ENCODE measurements around the gene GPD1L.
"Not testable (repeated sequence)": the region's sequence is repeated elsewhere in the genome, so short reads cannot be mapped to it uniquely, and the experiment has no call there.

GPD1L gene

DNA sequence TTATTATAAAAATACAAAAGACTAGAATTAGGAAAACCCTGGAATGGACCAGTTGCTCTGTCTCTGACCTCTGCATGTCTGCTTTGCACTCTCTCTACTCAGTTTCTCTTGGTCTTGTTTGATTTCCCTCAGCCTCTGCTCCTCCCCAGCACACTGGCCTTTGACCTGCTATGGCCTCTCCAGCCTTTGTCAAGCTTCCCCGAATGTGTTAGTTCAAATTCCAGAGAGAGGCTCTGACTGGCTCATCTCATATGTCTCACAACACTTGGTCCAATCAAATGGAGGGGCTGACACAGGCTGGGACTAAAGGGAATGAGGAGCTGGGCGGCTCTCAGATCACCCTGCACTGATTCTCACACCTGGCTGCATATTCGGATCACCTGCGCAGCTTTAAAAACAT is 79.7 kb downstream of the GPD1L start:
- no peak for DNase-seq

DNA sequence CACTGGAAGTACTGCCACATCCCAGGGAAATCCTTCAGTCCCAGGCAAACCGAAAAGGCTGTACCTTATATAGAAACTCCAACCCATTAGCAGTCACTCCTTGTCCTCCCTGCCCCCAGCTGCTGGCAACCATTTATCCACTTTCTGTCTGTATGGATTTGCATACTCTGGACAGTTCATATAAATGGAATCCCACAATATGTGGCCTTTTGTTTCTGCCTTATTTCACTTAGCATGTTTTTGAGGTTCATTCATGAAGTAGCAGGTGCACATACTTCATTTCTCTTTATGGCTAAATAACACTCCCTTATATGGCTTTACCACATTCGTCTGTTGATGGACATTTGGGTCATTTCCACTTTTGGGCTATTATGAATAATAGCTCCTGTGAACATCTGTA is 80.5 kb downstream of the GPD1L start:
- no peak for DNase-seq

DNA sequence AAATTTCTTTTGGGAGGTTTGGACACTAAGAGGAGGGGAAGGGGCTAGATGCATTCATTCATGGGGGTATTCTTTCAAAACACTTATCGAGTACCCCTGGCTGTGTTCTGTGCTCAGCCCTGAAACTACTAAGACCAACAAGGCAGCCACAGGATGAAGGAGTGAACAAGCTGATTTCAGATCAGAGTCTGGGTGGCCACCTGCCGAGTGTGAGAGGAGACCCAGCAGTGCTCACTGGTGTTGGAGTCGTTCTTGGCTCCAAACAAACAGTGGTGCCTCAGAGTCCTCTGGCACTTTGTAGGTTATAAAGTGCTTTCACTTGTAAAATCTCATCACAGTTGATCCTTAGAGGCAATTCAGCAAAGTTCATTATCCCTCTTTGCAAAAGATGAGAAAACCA is 83.3 kb downstream of the GPD1L start:
- no peak for DNase-seq

DNA sequence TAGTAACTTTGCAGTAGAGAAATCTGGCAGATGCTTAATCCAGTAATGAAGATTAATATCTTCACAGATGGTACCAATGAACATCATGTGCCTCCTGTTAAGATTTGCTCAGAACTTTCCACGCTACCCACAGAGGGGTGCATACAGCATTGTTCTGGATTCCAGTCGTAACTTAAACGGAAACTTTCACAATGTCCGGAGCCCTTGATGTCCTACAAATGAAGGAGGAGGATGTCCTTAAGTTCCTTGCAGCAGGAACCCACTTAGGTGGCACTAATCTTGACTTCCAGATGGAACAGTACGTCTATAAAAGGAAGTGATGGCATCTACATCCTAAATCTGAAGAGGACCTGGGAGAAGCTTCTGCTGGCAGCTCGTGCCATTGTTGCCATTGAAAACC is 84.1 kb downstream of the GPD1L start:
- DNase-seq: not testable (repeated sequence)

DNA sequence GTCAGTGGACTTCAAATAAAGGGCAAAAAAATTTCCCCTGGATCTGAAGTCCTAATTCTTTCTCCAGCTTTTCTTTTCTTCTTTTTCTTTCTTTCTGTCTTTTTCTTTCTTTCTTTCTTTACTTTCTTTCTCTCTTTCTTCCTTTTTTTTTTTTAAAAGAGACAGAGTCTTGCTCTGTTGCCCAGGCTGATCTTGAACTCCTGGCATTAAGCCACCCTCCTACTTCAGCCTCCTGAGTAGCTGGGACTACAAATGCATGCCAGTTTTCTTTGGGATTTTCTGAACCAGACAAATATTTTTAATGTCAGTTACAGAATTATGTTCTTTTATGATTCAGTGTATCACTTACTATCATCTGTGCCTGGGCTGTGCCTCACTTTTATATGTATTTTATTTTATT is 86.7 kb downstream of the GPD1L start:
- no peak for DNase-seq

DNA sequence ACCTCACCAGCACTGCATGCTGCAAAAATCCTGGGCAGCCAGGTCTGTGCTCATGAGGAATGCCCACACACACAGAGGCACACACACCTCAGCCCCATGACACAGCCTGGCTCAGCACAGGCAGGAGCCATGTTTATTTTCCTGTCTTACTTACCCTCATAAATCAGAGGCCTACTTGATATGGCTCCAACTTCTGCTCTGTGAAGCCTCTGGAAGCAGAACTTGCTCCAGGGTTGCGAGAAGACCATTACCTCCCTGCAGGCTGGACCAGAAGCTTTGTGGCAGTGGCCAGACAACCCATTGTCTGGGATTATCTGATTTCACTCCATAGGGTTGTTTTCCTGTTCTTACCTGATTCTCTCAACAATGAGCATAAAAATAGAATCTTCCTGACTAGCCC is 88.2 kb downstream of the GPD1L start:
- no peak for DNase-seq

DNA sequence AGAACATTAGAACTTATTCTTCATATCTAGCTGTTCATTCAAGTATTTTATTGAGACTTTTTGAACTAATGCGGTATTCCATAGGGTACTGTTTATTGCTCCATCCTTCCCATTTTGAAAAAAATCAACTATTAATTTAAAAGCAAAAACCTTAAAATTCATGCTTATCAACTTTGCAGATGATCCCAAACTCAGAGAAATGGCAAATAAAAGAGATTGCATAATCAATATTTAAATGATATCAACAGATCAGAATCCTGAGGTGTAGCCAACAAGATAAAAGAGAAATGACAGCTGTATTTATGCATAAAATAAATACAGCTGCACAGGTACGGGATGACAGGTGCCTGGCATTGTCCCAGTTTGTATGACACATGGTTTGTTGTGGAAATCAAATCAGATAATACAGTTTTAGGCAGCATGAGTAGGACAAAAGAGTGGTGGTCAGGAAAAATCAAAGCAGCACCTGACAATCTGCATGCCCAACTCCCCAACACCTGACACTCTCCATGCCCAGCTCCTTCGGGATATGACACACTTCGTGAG is 89.6 kb downstream of the GPD1L start:
- no peak for DNase-seq

DNA sequence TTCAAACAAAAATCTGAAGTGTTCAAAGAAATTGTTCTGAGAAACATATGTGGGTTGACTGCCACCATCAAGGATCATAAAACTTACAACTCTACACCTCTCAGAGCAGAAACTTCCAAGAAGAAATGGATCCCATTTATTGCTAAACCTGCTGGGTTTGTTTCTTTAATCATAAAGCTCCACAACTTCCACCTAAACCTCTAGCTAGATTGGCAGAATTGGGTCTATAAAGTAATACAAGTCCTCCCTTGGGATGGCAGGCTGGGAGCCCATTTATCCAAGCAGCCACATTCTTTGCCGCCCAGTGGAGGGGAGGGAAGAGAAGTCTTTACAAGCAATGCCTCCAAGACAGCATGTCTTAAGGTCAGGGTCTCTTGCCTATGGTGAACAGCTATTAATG is 91.6 kb downstream of the GPD1L start:
- no peak for DNase-seq

DNA sequence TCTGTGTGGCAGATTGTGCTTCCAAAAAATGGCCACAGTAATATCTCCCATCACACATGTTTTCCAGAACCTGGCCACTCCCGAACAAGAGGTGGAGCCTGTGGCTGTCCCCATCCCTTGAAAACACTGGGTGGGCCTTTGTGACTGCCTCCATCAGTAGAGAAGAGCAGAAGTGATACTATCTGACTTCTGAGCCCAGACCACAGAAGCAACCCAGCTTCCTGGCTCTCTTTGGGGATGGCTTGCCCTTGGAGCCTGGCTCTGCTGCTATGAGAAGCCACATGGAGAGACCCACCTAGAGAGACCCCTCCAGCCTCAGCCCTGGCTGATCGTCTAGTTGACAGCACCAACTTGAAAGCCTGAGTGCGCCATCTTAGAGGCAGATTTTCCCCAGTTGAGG is 92.3 kb downstream of the GPD1L start:
- no peak for DNase-seq

DNA sequence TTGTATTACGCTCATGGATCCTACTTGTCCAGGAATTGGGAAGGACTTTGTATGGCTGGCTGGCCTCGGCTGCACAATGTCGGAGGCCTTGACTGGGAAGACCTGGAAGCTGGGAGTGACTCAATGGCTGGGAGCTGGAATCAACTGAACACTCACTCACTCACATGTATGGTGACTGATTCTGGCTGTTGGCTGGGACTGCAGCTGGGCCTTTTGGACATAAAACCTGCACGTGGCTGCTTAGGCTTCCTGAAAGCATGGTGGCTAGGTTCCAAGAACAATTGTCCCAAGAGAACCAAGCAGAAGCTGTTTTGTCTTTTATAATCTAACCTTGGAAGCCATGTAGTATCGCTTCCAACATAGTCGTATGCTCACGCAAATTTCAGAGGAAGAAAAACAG is 94.1 kb downstream of the GPD1L start:
- no peak for DNase-seq

DNA sequence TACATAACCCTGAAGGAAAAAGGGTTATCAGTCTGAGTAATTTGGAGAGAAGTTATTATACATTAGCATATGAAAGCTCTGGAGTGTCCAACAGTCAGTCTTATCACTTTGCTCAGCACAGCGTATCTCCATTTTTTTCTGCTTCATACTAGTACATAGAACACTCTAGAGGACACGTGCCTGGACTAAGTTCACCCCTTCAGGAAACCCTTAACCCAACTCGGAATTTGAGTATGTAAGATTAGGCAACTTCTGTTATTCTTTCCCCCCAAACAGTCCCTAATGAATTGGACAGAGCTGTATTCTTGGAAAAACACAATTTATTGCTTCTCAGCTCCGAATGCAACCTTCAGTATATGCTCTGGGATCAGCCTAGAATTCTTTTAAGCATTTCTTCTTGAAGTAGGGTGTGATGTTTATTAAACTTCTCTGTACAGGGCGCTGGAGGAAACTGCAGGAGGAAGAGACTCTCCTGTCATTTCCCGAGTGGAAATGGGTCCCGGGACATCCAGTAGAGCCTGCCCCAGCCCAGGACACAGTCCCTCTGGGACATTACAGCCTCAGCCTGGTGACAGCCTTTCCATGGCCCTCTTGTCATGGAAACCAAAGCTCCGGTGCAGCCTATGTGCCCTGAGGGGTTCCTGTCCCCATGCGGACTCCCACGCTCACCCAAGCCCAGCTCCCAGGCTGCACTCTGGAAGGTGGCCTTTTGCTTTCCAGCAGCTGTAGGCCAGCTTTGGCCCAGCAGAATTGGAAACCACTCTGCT is 94.8 kb downstream of the GPD1L start:
- no peak for DNase-seq

DNA sequence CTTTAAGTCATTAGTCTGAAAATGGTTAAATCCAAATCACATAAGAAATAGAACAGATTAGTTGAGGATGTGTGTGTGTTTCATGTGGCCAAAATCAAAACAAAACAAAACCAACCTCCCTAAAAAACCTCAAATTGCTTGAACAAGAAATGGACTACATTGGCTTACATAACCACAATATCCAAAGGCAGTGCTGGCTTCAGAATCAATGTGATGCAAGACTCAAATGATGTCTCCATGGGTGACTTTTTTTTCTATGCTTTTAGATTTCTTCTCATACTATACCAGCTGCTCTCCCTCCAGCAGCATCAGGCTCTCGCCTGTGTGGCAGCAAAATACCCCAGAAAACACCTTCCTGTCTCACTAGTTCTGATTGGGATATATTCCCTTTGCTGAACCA is 96.1 kb downstream of the GPD1L start:
- DNase-seq: no peak

DNA sequence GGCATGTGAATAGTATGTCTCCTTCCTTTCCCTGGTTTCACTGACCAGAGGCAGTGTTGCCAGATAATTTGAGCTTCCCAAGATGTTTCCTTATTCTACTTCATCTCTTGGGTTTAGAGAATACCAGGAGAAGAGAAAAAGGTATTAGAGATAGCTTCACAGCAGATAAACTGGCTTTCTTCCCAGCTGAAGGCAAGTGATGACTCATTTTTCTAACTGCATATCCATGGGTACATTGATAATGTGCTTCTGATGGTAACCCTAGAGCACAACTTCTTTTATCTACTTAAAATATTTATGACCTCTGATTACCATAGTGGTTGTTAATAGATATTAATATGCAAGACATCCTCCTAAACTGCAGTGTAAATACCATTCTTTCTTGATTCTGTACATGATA is 97.4 kb downstream of the GPD1L start:
- no peak for DNase-seq

DNA sequence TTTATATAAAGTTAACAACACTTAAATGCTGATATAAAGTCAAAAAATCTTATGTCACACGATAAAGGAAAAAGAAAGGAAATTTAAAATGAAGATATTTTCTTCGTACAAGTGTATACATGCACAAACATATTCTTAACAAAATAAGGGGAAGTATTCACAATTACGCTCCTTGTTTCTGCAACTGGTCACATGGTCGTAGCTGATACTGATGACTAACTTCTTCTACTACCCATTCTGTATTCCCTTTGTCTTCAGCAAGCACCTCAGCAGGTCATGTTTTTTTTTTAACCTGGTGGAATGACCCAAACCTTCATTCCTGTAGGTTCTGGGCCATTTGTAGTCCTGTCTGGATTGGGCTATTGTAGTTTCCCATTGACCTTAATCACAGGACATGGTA is 102.0 kb downstream of the GPD1L start:
- peak; percentile 36 to 62 (median 54) for DNase-seq

DNA sequence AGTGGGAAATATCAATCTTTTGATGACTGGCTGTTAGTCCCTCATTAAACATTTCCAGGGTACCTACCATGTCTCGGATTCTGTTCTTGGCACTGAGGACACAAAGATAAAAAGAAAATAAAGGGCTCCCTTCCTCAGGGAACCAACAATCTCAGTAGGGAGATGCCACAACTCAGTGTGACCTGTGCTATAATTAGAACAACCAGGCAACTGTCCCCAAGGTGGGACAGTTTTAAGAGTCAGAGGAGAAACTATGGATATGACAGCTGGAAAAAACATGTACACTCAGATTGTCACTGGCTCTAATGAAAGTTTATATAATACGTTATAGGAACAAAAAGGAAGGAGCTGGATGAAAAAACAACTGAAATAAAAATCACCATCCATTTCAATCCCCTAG is 108.8 kb downstream of the GPD1L start:
- DNase-seq: no peak

DNA sequence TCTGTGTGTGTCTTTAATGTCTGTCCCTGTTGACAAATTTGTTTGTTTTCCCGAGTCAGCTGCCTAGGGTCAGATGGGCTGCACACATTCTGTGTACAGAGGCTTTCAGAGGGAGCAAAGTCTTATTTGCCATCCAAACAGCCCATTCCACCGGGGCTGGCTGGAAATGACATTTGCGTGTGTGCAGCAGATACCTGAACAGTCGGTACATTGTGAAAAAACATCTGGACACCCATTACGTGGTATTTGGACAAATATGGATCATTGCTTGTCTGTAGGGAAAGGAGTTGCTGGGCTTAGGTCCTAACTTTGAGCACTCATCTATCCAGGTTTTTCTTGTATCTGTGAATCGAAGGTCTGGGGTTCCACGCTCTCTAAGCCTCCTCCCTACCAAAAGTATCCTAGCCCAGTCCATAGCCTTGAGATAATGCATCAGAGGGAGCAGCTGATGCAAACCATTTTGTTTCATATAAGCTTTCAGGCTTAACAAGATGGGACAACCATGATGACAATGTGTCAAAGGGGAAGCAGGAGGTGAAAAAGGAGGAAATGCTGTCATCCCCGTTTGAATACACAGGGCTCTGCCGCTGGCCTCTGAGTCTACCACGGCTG is 109.9 kb downstream of the GPD1L start:
- peak in 2 of 3 donors; percentile 31 to 43 for DNase-seq

DNA sequence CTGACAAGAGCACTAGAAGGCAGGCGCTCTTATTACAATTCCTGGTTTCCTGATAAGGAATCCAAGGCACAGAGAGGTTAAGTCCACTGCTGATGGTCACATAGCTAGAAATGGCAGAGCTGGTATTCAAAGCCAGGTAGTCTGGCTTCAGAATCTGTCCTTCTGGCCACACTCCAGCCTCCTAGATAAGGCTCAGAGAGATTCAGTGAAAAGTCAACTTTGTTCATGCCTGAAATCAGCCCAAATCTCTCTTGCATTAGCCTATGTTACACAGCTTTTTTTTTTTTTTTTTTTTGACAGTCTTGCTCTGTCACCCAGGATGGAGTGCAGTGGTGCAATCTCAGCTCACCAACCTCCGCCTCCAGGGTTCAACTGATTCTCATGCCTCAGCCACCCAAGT is 110.9 kb downstream of the GPD1L start:
- no peak for DNase-seq
